Mesothelial cell of epicardium (in vitro differentiated cells): Measurements from ENCODE around the gene C1QL3. TPM values are rescaled to one million over a fixed set of nuclear protein-coding genes. Genes with fewer than 3 reads are reported as not detected.

Source experiments
- DNase-seq, 2 experiments: peaks; one replicate each; pipeline ENCODE4 v3.0.0; 2021; ENCODE audit warnings: low spot score in 2 of 2; ENCODE audit not compliant: unreplicated experiment in 2 of 2
- H3K27ac Mint-ChIP-seq: 2 replicates; pipeline ENCODE4 v1.8.0; 2021; ENCODE audit warnings: mixed read lengths
- H3K27me3 Mint-ChIP-seq: 2 replicates; pipeline ENCODE4 v1.8.0; 2021; ENCODE audit warnings: low read depth, mixed read lengths
- H3K36me3 Mint-ChIP-seq: 2 replicates; pipeline ENCODE4 v1.8.0; 2021; ENCODE audit warnings: mixed read lengths
- H3K4me1 Mint-ChIP-seq: 2 replicates; pipeline ENCODE4 v1.8.0; 2021; ENCODE audit warnings: mixed read lengths
- H3K4me3 Mint-ChIP-seq: 2 replicates; pipeline ENCODE4 v1.8.0; 2021; ENCODE audit warnings: mild to moderate bottlenecking, moderate library complexity, mixed read lengths
- H3K9me3 Mint-ChIP-seq: 2 replicates; pipeline ENCODE4 v1.8.0; 2021; ENCODE audit warnings: mixed read lengths
- CTCF ChIP-seq: fragments of 200-600 bp; sonication (generic); IDR thresholded peaks from one replicate; pipeline ENCODE4 v1.5.0; 2021; ENCODE audit warnings: antibody characterized with exemption; ENCODE audit not compliant: unreplicated experiment
- total RNA-seq: library from RNA; stranded (reverse); gene quantifications from 3 replicates; pipeline ENCODE4 v1.2.1, GENCODE V29; 2021

Gene C1QL3
- total RNA-seq = not detected in 3 replicates

- no peaks in the 10 kb centered on the region for H3K9me3 Mint-ChIP-seq
- H3K4me1 Mint-ChIP-seq = peaks cover 12% of the 10 kb centered on the region
- no peak within 1 kb of the TSS for H3K27ac Mint-ChIP-seq
- peak in 1 of 2 experiments; percentile 53 for DNase-seq
- TF ChIP-seq CTCF = no peak
- H3K4me3 Mint-ChIP-seq = peak within 1 kb of the TSS; percentile 68
- H3K27me3 Mint-ChIP-seq = peaks cover 89% of the 10 kb centered on the region
- H3K36me3 Mint-ChIP-seq = peaks cover 4% of the 10 kb centered on the region
These were observed at the start of gene C1QL3 for GRCh38 chr10:16521311-16522016. Gene C1QL3 (minus strand): TSS chr10:16521879. CDS start chr10:16521065, 814 bp downstream.

- Mint-ChIP-seq H3K27me3 (peaks cover 22% of the 10 kb centered on the region), H3K27ac (no peak overlapping the region), H3K9me3 (no peaks in the 10 kb centered on the region), H3K36me3 (no peaks in the 10 kb centered on the region), H3K4me1 (no peaks in the 10 kb centered on the region), H3K4me3 (no peak overlapping the region)
- DNase-seq = no peak
- TF ChIP-seq CTCF = no peak
These were observed 49.1 kb upstream of the C1QL3 start for GRCh38 chr10:16570731-16571130.

DNA sequence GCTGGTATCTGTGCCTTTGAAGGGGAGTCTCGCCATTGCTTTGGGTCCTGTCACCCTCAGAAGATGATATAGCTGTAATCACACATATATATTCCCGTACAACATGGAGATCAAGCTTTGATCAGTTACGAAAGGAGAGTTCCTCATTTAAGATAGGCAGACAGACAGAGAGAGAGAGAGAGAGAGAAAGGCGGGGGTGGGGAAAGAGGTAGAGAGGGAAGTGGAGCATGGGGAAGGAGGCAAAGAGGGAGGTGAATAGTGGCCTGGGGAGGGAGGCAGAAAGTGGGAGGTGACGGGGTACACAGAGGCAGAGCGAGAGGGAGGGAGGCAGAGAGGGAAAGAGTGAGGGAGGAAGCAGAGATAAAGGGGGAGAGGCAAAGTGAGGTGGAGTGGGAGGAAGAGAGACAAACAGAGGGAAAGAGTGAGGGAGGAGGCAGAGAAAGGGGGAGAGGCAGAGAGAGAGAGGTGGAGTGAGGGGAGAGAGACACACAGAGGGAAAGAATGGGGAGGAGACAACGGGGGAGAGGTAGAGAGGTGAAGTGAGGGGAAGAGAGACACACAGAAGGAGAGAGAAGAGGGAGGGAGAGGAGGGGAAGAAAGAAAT is 44.6 kb upstream of the C1QL3 start:
- TF ChIP-seq CTCF = no peak
- peaks cover 3% of the 10 kb centered on the region for H3K9me3 Mint-ChIP-seq
- H3K27me3 Mint-ChIP-seq = peaks cover 10% of the 10 kb centered on the region
- no peak for DNase-seq
- H3K36me3 Mint-ChIP-seq = no peaks in the 10 kb centered on the region
- H3K27ac Mint-ChIP-seq = no peak overlapping the region
- no peaks in the 10 kb centered on the region for H3K4me1 Mint-ChIP-seq
- no peak overlapping the region for H3K4me3 Mint-ChIP-seq

- Mint-ChIP-seq H3K4me3 (no peak overlapping the region), H3K27me3 (peaks cover 10% of the 10 kb centered on the region), H3K36me3 (no peaks in the 10 kb centered on the region), H3K4me1 (no peaks in the 10 kb centered on the region), H3K27ac (no peak overlapping the region), H3K9me3 (peaks cover 4% of the 10 kb centered on the region)
- TF ChIP-seq CTCF = no peak
- no peak for DNase-seq
These were observed 43.9 kb upstream of the C1QL3 start for GRCh38 chr10:16565604-16566003.

- H3K4me3 Mint-ChIP-seq = no peak overlapping the region
- peaks cover 8% of the 10 kb centered on the region for H3K27me3 Mint-ChIP-seq
- H3K36me3 Mint-ChIP-seq = no peaks in the 10 kb centered on the region
- no peak for DNase-seq
- peaks cover 16% of the 10 kb centered on the region for H3K9me3 Mint-ChIP-seq
- no peak overlapping the region for H3K27ac Mint-ChIP-seq
- TF ChIP-seq CTCF = no peak
- H3K4me1 Mint-ChIP-seq = no peaks in the 10 kb centered on the region
These were observed 41.2 kb upstream of the C1QL3 start for GRCh38 chr10:16562891-16563290.
